GM18907 (cell line): Measurements from ENCODE around the gene DUSP8.

ENCODE experiments used
- ATAC-seq: cut with Tn5 transposase; IDR thresholded peaks from one replicate; pipeline ENCODE4 v1.9.1; 2021; ENCODE audit warnings: mild to moderate bottlenecking, moderate library complexity; ENCODE audit not compliant: unreplicated experiment

DUSP8 gene

GRCh38 chr11:1533342-1533725, 38.7 kb downstream of the DUSP8 start:
- no peak for ATAC-seq

DNA sequence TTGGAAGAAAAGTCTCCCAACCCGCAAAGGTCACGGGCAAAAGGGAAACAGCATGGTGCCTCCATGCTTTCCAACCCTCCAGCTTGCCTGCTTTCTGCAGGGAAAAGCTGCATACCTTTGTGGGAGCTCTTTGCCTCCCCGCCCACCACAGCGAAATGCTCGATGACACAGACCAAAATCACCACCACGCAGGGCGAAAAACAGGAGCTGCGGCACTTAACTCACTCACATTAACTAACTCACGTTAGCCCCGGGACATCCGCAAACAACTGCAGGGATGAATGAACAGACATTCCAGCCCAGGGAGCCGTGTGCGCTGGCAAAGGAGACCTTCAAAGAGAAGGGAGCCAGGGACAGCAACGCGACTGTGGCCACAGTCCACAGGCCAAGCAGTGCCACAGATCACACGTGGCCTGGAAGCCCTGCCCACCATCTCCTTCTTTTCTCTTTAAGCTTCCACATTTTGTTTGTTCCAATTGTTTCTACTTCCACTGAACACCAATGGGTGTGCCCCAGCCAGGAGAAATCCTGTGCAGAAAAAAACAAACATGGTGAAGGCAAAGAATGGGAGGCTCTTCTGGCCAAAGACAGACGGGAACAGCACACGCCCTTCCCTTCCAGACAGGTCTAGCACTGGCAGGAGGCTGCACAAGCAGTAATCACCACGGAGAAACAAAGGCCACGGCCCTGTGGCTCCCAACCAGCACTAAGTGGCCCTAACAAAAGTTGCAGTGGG, 39.3 kb downstream of the DUSP8 start:
- no peak for ATAC-seq

GRCh38 chr11:1532014-1532586, 40.0 kb downstream of the DUSP8 start:
- ATAC-seq: no peak

DNA sequence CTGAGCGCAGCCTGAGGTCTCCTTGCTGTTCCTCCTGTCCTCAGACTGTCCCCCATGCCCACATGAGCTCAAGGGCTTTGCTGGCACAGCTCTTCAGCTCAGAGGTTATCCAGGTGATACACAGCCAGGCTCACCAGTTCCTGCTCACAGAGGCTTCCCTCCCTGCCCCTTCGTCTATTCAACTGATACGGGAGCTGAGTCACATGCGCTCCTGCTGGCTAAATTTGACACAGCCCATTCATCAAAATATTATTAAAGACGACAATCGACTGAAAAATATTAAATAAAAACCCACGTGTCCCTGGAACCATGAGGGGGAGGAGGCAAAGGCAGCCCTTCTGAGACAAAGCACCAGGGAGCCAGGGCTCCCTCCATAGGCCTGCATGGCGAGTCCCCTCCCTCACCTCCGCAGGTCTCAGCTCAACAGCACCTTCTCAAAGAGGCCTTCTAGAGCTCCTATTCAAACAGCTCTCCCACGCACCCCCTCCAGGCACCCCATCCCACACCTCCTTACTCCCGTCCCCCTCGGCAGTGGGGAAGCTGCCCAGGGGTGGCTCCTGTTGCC, 40.5 kb downstream of the DUSP8 start:
- ATAC-seq: no peak

DNA sequence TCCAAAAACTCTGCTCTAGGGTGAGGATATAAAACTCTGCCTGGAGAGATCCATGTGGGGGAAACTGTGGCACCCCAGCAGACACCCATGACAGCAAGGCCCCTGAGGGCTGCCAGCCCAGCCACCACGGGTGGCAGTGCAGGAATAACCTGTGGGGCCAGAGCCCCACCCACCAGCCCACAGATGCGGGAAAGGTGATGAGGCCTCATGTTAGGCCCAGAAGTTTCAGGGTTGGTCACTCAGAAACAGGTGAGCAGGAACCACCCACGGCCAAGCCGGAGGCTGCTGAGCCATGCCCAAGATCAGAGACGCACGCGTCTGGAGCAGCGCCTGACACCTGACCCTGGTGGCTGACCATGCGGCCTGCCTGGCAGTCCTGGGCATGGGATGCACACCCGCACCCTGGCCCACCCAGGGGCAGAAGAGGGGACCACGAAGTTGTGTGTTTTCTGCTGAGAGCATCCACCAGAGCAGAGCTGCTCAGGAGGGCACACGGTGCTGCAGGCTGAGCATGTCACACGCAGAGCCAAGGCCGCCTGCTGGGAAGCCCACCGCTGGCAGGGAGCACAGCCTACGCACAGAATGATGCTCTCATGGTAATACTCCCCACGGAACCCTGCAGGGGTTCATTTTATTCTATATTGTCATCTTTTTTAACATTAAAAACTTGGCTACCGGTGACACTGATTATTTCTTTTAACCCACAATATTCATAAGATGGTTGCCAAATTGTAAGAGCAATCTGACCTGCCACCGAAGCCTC, 41.2 kb downstream of the DUSP8 start:
- no peak for ATAC-seq

GRCh38 chr11:1529774-1530173, 42.3 kb downstream of the DUSP8 start:
- ATAC-seq: no peak

DNA sequence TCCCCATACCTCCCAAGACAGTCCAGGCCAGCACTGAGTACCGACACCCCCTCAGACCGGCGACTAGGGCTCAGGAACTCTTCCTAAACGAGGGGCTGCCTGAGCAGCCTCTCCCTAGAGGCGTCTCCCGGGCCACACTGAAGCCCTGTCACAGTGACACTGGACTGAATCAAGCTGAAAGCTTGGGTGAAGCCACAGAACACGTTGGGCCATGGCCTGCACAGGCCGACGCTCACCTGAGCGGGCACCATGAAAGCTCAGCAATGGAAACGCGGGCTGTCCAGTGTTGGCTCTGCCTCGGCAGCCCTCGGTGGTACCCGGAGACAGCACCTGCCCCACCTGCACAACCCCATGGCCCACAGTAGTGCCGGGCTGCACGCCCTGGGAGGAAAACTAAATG, 42.8 kb downstream of the DUSP8 start:
- ATAC-seq: no peak

DNA sequence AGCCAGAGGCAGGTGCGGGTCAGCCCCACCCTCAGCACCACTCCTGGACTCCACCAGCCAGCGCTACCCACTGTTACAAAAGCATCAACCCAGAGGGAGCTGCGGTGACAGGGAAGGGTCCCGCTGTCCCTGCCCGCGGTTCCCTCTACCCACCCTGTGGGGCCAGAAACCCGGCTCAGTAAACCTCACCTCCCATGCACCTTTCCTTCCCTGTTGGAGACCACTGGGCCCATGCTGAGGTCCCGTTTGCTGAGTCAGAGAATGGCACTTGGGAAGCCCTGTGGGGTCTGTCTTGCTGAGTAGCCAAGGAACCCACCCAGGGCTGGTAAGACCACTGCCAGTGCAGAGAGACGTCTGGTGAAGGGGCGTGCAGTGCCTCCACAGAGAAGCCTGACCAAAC, 43.4 kb downstream of the DUSP8 start:
- ATAC-seq: no peak

- ATAC-seq: no peak
These were observed 45.3 kb downstream of the DUSP8 start for GRCh38 chr11:1526785-1527184.

- ATAC-seq: peak; percentile 39
These were observed 48.3 kb downstream of the DUSP8 start for GRCh38 chr11:1523779-1524178.

GRCh38 chr11:1523077-1523476, 49.0 kb downstream of the DUSP8 start:
- ATAC-seq: no peak

DNA sequence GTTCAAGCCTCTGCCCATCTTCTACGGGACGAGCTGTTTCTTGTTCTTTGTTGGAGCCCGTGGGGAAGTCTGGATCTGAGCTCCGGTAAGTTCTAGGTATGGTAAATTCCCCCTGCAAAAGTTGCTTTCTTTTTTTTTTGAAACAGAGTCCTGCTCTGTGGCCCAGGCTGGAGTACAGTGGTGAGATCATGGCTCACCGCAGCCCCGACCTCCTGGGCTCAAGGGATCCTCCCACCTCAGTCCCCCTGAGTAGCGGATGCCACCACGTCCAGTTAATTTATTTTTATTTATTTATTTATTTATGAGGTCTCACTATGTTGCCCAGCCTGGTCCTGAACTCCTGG, 50.0 kb downstream of the DUSP8 start:
- peak; percentile 32 for ATAC-seq

GRCh38 chr11:1521382-1522080, 50.5 kb downstream of the DUSP8 start:
- ATAC-seq: peak; percentile 84

- no peak for ATAC-seq
These were observed 51.3 kb downstream of the DUSP8 start for GRCh38 chr11:1520663-1521267.

- ATAC-seq: no peak
These were observed 51.8 kb downstream of the DUSP8 start for GRCh38 chr11:1520209-1520662.

DNA sequence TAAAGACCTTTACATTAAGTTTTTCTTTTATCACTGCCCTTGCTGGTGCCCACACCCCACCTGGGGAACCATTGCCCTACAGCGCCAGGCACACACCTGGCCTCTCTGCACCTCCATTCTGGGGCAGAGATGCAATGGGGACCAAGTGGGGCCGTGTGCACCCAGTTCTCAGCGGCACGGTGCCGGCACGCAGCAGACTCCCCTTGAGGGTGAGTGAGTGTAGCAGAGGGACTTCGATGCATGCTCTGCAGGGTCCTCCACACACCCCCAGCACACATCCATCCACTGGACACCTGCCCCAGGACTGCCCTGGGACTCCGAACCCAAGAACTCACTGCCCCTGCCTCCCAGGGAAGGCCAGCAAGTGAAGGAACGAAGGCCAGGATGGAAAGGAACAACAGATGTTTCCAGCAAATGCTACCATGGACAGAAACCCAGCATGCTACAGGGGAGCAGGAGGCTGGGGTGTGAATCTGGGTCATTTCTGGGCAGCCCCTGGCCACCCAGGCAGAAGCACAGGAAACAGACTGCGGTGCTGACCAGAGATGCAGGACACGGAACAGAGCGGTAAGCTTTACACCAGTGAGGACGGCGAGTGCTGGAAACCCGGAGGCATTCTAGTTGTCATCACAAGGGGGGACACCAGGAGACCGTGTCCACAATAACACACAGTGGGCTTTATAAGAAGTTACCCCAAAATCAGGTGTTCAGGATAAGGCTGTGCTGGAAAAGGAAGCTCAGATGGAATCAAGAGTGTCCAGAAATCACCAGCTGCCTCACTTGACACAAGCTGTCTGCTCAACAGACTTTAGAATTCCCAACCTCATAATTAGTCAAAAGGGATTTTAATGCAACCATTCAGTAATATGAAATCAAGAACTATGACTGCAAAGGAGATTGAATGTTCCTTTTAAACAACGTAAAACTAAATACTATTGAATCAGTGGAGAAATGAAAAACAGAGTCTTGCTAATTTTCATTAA, 52.8 kb downstream of the DUSP8 start:
- no peak for ATAC-seq

- no peak for ATAC-seq
These were observed 53.8 kb downstream of the DUSP8 start for GRCh38 chr11:1518301-1518700.

GRCh38 chr11:1517117-1518005, 54.7 kb downstream of the DUSP8 start:
- ATAC-seq: no peak
